HG03342 (cell line): ENCODE measurements around the gene TPM2.

ENCODE experiments used
- ATAC-seq: cut with Tn5 transposase; IDR thresholded peaks from one replicate; pipeline ENCODE4 v1.9.1; 2021; ENCODE audit warnings: mild to moderate bottlenecking, moderate library complexity; ENCODE audit not compliant: unreplicated experiment

The TPM2 gene

DNA sequence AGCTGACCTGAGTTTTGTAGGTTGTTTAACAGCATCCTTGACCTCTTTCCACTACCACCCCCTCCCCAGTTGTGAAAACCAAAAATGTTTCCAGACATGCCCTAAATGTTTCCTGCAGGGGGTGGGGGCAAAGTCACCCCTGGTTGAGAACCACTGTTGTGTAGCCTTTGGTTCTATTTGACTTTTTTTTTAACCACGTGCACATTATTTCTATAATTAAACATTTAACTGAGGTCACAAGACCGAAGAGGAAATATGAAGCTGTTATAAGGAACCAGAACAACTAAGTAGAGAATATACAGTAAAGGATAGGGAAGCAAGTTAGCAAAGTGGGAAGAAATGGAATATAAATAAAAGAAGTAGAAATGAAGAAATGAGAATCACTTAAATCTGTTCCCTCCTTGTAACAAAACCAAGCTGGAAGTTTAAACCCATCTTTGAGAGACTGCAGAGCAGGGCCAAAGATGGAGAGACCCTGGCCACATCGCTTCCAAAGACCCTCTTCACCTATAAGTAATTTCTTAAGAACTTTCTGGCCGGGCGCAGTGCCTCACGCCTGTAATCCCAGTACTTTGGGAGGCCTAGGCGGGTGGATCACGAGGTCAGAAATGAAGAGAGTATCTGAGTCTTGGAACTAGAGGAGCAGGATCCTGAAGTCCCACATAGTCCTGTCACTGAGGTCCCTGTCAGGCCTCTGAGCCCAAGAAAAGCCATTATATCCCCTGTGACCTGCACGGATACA lies 53.4 kb downstream of the TPM2 start:
- ATAC-seq = no peak

DNA sequence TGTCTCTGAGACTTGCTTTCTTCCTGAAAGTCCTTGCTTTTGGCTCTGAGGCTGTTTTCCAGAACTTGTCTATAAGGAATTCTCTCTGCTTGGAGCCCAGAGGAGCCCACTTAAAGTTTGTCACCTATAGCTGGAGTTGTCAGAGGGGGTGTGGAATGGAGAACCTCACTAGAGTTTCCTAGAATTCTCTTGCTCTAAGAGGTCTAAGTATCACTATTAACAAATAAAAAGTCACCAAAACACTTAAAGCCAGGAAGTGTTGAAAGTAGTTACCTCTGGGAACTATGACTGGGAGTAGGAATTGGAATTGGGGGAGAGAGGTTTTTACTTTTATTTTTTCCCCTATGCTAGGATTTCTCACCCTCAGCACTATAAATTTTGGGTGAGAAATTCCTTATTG lies 54.0 kb downstream of the TPM2 start:
- no peak for ATAC-seq
